ENCODE measurements around the gene EGFL8.

DNA sequence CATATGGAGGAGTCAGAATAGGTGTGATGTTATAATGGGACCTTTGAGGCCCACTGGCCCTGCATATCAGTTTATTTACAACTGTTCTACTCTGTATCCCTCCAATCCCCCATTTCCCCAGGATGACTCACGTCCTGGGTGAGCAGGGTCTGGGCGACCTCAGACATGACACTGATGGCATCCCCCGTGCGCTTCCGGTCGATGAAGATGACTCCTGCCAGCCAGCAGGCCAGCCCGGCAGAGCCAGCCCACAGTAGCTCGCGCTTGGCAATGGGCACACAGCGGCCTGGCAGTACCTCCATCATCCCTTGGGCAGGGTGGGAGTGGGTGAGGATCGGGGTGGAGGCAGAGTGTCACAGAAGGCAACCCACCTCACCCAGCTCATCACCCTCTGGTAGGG is 5.9 kb downstream of the EGFL8 start:
- no peak for TF ChIP-seq POLR2A (IDR thresholded peaks at IDR 0.05)
- TF ChIP-seq, protein P1, sequence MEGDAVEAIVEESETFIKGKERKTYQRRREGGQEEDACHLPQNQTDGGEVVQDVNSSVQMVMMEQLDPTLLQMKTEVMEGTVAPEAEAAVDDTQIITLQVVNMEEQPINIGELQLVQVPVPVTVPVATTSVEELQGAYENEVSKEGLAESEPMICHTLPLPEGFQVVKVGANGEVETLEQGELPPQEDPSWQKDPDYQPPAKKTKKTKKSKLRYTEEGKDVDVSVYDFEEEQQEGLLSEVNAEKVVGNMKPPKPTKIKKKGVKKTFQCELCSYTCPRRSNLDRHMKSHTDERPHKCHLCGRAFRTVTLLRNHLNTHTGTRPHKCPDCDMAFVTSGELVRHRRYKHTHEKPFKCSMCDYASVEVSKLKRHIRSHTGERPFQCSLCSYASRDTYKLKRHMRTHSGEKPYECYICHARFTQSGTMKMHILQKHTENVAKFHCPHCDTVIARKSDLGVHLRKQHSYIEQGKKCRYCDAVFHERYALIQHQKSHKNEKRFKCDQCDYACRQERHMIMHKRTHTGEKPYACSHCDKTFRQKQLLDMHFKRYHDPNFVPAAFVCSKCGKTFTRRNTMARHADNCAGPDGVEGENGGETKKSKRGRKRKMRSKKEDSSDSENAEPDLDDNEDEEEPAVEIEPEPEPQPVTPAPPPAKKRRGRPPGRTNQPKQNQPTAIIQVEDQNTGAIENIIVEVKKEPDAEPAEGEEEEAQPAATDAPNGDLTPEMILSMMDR (IDR thresholded peaks at IDR 0.05) = no peak
